ENCODE measurements around the gene TDRD9. TPM values are rescaled to one million over a fixed set of nuclear protein-coding genes. Genes with fewer than 3 reads are reported as not detected.

TDRD9 gene
- polyA plus RNA-seq, 1 donor from 2014 or later, result 15.9 TPM

GRCh38 chr14:104081261-104081835, 153.1 kb downstream of the TDRD9 start:
- Histone ChIP-seq H3K36me3 (ENCODE audit: insufficient read depth, low read length) (no peaks in the 10 kb centered on the region), H4K20me1 (ENCODE audit: insufficient read depth) (no peaks in the 10 kb centered on the region), H3K9me2 (ENCODE audit: insufficient read depth, low read length) (no peaks in the 10 kb centered on the region), H3K27me3 (ENCODE audit: insufficient read depth, low read depth, low read length) (no peaks in the 10 kb centered on the region), H3K9ac (ENCODE audit: low read length) (no peak overlapping the region), H3K27ac (ENCODE audit: low read length) (no peak overlapping the region), H3K4me2 (ENCODE audit: low read length) (no peak overlapping the region), H3K4me3 (ENCODE audit: low read length) (no peak overlapping the region), H3K79me2 (replicated peaks; ENCODE audit: insufficient read depth, low read length) (no peaks in the 10 kb centered on the region), H3F3A (ENCODE audit: insufficient read depth, low read length, poor library complexity, severe bottlenecking) (no peaks in the 10 kb centered on the region), H3K9me3 (ENCODE audit: low read length) (no peaks in the 10 kb centered on the region), H2AFZ (ENCODE audit: low read depth, low read length) (no peak overlapping the region)
- no peak for TF ChIP-seq TAF1 (IDR thresholded peaks at IDR 0.05; ENCODE audit: low read depth)
- no peak for TF ChIP-seq RAD21 (conservative IDR thresholded peaks at IDR 0.05)
- TF ChIP-seq, protein P1, sequence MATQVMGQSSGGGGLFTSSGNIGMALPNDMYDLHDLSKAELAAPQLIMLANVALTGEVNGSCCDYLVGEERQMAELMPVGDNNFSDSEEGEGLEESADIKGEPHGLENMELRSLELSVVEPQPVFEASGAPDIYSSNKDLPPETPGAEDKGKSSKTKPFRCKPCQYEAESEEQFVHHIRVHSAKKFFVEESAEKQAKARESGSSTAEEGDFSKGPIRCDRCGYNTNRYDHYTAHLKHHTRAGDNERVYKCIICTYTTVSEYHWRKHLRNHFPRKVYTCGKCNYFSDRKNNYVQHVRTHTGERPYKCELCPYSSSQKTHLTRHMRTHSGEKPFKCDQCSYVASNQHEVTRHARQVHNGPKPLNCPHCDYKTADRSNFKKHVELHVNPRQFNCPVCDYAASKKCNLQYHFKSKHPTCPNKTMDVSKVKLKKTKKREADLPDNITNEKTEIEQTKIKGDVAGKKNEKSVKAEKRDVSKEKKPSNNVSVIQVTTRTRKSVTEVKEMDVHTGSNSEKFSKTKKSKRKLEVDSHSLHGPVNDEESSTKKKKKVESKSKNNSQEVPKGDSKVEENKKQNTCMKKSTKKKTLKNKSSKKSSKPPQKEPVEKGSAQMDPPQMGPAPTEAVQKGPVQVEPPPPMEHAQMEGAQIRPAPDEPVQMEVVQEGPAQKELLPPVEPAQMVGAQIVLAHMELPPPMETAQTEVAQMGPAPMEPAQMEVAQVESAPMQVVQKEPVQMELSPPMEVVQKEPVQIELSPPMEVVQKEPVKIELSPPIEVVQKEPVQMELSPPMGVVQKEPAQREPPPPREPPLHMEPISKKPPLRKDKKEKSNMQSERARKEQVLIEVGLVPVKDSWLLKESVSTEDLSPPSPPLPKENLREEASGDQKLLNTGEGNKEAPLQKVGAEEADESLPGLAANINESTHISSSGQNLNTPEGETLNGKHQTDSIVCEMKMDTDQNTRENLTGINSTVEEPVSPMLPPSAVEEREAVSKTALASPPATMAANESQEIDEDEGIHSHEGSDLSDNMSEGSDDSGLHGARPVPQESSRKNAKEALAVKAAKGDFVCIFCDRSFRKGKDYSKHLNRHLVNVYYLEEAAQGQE (IDR thresholded peaks at IDR 0.05; ENCODE audit: borderline replicate concordance), result no peak

DNA sequence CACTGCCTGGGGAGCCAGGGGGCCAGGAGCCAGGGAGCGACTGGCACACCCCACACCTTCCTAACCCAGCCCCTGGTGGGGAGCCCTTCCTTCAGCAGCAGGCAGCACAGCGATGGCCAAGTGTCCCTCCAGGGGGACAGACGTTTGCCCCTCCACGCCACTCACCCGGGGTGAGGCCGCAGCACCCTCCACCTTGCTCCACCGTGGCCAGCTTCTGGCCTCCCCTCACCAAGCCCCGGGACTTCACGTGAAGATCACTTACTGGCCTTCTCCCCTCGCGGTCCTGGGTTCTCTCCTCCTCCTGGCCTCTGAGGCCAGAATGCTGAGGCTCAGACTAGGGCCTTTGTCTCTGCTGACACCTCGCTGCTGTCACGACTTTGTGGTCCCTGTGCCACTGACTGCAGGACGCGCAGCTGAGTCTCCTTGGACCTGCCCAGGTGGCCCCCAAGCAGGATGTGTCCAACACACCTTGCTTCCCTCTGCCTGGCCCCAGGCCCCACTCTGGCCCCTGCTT, 153.8 kb downstream of the TDRD9 start:
- Histone ChIP-seq H2AFZ (ENCODE audit: low read depth, low read length) (no peak overlapping the region), H3F3A (ENCODE audit: insufficient read depth, low read length, poor library complexity, severe bottlenecking) (no peaks in the 10 kb centered on the region), H3K9me2 (ENCODE audit: insufficient read depth, low read length) (no peaks in the 10 kb centered on the region), H3K9ac (ENCODE audit: low read length) (no peak overlapping the region), H3K4me2 (ENCODE audit: low read length) (no peak overlapping the region), H3K9me3 (ENCODE audit: low read length) (no peaks in the 10 kb centered on the region), H3K27ac (ENCODE audit: low read length) (no peak overlapping the region), H3K4me3 (ENCODE audit: low read length) (no peak overlapping the region), H3K36me3 (ENCODE audit: insufficient read depth, low read length) (no peaks in the 10 kb centered on the region), H4K20me1 (ENCODE audit: insufficient read depth) (no peaks in the 10 kb centered on the region), H3K79me2 (replicated peaks; ENCODE audit: insufficient read depth, low read length) (no peaks in the 10 kb centered on the region), H3K27me3 (ENCODE audit: insufficient read depth, low read depth, low read length) (no peaks in the 10 kb centered on the region)
- TF ChIP-seq SMC3 (conservative IDR thresholded peaks at IDR 0.05; ENCODE audit: poor library complexity) (no peak), POLR2AphosphoS5 (IDR thresholded peaks at IDR 0.05) (no peak), EZH2 (IDR thresholded peaks at IDR 0.05; ENCODE audit: borderline replicate concordance, insufficient read depth, low read length, poor library complexity, severe bottlenecking) (no peak), RAD21 (conservative IDR thresholded peaks at IDR 0.05) (no peak), EP300 (conservative IDR thresholded peaks at IDR 0.05; ENCODE audit: poor library complexity, severe bottlenecking) (no peak), MXI1 (conservative IDR thresholded peaks at IDR 0.05; ENCODE audit: poor library complexity, severe bottlenecking) (no peak), TAF1 (IDR thresholded peaks at IDR 0.05; ENCODE audit: low read depth) (no peak)
- TF ChIP-seq, protein P2, sequence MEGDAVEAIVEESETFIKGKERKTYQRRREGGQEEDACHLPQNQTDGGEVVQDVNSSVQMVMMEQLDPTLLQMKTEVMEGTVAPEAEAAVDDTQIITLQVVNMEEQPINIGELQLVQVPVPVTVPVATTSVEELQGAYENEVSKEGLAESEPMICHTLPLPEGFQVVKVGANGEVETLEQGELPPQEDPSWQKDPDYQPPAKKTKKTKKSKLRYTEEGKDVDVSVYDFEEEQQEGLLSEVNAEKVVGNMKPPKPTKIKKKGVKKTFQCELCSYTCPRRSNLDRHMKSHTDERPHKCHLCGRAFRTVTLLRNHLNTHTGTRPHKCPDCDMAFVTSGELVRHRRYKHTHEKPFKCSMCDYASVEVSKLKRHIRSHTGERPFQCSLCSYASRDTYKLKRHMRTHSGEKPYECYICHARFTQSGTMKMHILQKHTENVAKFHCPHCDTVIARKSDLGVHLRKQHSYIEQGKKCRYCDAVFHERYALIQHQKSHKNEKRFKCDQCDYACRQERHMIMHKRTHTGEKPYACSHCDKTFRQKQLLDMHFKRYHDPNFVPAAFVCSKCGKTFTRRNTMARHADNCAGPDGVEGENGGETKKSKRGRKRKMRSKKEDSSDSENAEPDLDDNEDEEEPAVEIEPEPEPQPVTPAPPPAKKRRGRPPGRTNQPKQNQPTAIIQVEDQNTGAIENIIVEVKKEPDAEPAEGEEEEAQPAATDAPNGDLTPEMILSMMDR (IDR thresholded peaks at IDR 0.05; ENCODE audit: poor library complexity, severe bottlenecking), result no peak
- TF ChIP-seq, protein P1 (IDR thresholded peaks at IDR 0.05; ENCODE audit: borderline replicate concordance), result no peak

Measured in neural cell (in vitro differentiated cells).